Activated T-helper 1 cell treated with Interleukin-2 at 50 U/mL for 16 hours (primary cell): ENCODE results near the gene POC1B.

Experiments
- DNase-seq: peaks from one replicate; pipeline ENCODE4 v3.0.0-alpha.2; 2020; ENCODE audit warnings: low read depth

The POC1B gene

DNA sequence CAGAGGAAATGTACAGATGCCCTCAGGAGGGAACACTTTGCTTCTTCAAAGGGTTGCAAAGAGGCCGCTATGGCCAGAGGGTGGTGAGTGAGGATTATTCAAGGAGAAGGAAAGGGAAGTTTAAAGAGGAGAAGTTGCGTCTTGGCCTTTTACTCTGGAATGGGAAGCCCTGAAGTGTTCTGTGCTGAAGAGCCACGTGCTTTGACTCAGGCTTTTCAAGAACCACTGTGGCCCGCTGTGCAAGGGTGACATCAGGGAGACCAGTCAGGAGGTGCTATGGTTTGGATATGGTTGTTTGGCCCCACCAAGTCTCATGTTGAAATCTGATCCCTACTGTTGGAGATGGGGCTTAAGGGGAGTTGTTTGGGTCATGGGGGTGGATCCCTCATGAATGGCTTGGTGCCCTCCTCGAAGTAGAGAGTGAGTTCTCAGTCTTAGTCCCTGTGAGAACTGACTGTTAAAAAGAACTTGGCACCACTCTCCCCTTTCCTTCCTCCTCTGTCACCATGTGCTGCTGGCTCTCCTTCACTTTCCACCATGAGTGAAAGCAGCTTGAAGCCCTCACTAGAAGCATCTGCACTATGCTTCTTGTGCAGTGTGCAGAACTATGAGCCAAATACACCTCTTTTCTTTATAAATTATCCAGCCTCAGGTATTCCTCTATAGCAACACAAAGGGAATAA lies 107.5 kb downstream of the POC1B start:
- DNase-seq, result no peak

DNA sequence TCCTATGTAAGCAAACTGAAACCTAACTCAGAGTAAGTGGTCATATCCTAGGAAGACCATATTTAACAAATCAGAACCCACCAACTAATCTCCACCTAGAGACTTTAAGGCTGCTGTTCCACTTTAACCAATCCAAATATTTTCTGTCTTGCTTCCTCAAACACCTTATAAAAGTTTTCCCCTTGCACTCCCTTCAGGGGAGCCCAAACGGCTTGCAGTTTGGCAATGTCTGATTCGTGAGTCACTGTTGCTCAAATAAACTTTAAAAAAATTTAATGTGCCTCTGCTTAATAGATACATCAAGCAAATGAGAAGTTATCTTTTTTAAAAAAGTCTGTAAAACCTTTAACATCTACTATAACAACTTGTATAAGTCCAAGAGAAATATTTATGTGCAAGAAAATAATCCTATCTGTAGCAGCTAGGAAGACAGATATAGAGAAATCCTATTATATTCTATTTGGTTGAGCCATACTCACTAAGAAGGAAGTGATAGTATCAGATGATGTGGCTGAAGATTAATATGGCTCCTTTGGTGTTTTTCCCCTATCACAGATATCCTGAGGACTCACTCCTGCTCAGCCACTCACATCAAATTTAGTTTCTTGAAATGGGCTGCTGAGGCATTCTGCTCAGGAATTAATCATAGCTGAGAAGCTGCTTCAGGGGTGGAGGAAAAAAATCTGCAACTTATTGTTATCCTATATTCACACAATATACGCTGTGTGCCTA lies 108.4 kb downstream of the POC1B start:
- DNase-seq, result no peak

DNA sequence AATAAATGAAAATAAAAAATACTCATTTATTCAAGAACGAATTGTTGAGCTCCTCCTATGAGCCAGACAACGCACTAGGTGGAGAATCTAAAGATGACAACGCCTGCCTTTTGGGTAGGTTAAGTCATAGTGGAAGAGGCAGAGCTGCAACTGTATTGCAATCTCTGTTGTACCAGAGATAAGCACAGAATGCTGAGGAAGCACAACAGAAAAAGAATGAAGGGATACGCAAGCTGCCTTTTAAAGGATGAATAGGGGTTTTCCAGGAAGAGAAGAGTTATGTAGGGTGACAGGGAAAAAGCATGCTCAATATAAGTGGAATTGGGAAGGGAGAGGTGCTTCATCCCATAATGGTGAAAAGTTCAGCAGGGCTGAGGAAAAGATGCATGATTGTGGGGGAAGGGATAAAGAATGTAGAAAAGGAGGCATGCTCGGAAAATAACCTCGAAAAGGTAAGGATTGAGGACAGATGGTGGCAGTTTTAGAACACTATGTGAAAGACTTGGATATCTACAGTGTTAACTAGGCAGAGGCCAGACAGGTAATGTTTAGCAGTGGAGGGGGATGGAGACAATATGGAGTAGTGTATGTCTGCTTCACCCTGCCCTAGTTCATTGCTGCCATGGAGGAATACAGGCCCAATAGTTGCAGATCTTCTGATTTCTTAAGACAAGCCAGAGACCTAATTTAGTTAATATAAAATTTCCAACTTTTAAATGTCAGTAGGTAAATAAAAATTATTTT lies 109.6 kb downstream of the POC1B start:
- no peak for DNase-seq

DNA sequence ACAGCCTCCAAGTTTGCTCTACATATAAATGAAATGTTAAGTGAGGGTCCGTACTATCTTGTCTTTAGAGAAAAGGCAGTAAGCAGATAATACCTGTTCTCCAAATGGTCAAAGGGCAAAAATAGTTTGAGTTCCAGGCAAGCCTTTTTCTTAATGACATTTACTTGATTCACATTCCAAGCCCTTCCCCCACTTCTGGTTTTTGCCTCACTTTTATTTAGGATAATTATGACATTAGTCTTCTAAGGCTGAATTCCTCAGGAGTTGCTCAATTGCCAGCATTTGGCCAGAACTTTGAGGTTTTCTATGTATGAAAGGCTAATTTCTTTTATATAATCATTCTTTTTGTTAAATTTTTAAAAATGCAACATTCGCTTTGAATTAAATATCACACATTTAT lies 111.0 kb downstream of the POC1B start:
- no peak for DNase-seq

DNA sequence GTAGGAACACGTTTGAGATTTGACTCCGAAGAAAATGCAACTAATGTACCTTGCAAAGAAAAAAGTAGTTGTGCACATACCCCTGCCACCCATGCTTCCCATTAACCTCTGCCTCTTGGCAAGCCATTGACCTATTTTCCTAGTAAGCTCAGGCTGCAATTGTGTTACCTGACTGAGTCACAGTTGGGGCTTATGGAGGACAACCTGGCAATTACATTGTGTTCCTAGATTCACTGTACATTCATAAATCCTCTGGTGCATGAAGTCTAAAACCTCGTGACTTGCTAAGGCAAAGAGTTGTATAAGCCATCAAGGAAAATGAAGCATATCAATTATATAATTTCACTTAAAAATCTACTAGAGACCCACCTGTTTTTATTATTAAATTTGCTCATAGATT lies 111.5 kb downstream of the POC1B start:
- DNase-seq, result no peak

DNA sequence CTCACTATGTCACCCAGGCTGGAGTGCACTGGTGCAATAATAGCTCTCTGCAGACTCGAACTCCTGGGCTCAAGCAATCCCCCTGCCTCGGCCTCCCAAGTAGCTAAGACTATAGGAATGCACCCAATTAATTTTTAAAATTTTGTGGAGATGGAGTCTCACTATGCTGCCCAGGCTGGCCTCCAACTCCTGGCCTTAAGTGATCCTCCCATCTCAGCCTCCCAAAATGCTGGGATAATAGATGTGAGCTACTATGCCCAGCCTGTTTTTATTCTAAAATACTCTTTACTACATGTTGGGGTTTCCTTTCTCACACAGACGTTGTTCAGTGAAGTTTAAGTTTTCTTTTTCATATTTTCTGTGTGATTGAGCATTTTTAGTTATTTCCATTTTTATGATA lies 112.6 kb downstream of the POC1B start:
- DNase-seq, result no peak

DNA sequence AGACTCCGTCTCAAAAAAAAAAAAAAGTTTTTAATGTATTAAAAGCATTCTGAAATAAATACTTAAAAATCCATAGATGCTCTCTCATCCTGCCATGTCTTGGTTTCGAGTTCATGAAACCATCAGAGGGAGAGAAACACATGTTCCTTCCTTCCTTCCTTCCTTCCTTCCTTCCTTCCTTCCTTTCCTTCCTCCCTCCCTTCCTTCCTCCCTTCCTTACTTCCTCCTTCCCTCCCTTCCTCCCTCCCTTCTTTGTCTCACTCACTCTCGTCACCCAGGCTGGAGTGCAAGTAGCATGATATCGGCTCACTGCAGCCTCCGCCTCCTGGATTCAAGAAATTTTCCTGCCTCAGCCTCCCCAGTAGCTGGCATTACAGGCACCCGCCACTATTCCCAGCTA lies 113.2 kb downstream of the POC1B start:
- no peak for DNase-seq

DNA sequence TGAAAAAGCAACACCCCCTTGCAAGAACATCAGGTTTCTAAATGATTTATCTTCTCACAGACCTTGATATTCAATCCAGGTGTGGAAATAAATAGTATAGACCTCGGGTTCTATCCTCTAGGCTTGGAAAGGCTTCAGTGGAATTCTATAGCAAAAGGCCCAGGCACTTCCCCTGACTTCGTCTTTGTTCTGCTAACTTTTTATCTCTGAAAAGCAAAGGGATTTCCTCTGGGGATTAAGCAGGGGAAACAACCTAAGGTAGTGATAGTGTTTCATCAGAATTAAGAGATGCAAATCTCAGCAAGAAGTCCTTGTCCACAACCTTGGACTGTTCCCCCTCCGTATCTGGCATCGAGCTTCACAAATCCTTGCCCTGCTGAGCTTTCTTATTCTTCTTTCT lies 114.0 kb downstream of the POC1B start:
- DNase-seq, result no peak

DNA sequence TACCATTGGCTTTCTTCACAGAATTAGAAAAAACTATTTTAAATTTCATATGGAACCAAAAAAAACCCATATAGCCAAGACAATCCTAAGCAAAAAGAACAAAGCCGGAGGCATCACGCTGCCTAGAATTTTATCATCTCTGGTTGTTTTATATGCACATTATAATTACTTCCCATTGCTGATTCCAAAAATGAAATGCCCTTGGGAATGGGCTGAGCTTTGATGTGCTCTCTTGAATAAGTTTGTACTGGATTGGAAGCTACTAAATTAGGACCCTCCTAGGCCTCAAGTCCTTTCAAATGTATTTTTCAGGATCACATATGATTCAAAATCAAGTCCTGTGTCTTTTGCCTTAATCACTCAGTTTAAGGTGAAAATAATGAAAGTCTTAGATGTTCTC lies 114.6 kb downstream of the POC1B start:
- no peak for DNase-seq

DNA sequence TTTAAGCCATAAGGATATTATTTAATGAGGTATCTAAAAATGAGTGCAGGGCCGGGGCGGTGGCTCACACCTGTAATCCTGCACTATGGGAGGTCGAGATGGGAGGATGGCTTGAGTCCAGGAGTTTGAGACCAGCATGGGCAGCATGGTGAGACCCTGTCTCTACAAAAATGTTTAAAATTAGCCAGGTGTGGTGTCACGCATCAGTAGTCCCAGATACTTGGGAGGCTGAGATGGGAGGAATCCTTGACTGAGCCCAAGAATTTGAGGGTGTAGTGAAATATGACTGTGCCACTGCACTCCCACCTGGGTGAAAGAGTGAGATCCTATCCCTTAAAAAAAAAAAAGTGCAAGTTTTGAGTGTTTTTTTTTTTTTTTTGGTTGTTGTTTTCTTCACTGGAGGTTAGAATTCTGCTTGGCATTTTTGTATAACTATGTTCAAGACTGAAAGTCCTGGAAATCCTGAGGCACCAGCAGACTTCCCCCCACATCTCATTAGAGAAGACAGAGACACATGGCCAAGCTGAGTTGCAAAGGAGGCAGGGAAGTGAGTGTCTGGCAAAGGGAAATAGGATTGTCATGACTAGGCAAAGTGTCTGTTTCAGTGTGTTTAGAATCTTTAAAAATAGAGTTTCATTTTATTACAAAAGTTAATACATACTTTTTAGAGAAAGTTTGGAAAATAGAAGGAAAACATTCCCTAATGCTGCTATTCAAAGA lies 120.1 kb downstream of the POC1B start:
- DNase-seq, result no peak

DNA sequence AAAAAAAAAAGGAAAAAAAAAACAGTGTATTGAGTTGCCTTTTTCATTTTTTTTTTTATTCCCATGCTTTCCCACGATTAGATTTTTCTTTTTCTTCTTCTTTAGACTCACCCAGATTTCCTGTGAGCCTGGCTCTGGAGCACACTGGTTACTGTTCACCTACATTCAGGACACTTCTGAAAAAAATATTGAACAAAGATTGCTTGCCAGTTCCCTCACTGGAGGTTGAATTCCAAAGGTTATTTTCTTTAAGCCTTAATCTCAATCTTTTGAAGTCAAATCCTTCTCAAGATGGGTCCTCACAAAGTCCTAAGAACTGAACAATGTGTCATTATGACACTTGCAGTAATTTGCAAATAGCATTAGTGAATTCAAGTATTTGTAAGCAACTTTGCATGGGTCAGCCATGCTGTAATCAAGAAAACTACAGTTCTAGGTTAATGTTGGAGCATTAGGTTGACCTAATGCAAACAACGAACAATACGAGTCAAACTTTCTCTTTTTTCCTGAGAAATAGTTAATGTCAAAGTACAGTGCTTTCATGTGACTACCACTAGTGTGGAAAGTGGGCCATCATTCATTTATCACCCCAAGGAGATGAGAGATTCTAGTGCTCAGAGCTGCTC lies 124.3 kb downstream of the POC1B start:
- no peak for DNase-seq

DNA sequence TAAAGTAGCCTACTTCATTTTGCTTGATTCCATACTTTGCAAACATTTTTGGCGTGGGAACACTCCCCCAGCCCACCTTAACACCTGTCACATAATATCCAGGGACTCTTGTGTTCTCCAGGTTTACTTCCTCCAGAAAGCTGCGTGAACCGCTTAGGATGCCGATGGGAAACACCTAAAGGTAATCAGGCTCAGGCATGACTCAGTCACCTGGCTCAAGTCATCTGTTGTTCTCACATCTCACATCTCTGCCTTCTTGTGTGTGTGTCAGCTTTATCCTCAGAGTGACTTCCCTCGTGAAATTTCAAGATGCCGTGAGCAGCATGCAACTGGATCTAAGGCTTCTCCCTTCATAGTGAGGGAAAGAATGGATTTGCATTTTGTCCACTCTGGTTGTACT lies 125.4 kb downstream of the POC1B start:
- no peak for DNase-seq

DNA sequence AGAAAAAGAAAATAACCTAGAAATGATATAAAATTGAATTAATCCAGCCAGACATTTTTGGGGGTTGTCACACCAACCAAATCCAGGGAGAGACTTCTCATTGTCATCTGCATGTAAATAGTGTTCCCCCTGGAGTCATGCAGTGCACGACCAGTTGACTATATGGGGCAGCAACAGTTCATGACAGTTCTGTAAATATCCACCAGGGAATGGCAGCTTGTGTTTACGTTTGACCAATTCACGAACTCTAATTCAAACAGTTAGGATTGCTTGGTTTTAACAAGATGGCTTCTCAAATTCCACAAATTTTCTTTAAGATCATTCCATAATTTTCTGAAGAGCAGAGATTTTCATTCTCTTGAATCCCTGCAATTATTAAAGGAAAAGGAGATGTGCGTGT lies 130.1 kb downstream of the POC1B start:
- DNase-seq, result no peak

DNA sequence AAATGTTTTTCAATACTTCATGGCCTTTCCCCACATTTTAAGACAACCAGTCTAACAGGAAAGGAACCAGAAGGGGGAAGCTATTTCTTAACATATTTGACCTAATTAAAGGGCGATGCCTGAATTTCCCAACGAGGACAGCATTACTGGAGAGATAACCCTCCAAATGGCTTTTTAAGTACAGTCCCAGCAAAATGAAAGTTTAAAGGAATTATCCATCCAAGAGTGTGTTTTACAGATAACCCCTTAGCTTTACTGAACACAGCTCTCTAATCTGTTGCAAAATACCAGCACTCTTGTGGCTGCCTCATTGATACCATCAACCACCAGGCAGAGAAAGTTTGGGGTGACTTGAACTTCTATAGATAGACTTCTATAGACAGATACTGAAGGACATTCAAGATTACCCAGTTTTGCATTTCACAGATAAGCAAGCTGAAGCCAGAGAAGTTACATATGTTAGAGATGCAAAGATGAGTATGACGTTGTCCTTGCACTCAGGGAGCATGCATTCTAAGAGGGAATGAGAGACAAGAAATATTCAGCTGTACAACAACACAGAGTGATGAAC lies 132.2 kb downstream of the POC1B start:
- no peak for DNase-seq

DNA sequence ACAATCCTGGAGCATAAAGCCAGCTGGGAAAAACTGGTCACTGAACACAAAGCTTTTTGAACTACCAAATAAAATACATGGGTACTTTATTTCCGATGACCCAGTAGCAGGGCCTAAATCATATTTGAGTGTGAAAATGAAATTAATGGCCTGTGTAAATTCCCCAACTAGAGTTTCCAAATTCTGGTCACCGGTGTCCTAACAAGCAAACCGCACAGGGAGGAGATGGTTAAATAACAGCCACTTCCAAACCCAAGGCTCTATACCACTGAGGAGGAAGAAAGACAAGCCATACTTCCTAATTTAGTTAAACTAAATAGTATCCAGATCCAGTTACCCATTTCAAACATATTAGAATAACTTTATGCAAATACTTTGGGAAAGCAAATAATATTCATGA lies 133.5 kb downstream of the POC1B start:
- DNase-seq, result no peak

DNA sequence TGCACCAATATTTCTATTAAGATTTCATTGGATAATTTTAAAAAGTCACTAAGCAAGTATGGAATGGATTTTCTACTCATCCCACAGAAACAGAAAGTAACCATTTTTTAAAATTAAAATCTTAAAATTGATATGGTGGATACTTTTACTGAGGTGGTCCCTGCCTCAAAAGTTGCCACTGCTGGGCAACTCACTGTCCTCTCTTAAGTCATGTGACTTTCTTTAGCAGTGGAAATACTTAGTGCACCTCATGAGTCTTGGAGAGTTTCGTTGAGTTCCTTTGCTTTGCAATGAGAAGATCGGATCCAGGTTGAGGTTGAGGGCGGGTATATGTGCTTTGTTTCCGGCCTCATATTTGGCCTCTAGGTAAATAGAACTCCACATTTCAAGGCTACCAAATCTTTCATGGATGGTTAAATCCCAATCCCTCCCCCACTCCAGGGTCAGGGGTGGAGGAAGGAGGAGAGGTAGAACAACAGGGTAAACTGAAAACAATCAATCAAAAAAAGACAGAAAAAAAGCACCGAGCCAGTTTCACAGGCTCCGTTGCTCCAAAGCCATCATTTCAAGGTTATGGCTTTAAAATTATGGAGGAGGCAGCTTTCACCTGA lies 134.0 kb downstream of the POC1B start:
- DNase-seq, result no peak

DNA sequence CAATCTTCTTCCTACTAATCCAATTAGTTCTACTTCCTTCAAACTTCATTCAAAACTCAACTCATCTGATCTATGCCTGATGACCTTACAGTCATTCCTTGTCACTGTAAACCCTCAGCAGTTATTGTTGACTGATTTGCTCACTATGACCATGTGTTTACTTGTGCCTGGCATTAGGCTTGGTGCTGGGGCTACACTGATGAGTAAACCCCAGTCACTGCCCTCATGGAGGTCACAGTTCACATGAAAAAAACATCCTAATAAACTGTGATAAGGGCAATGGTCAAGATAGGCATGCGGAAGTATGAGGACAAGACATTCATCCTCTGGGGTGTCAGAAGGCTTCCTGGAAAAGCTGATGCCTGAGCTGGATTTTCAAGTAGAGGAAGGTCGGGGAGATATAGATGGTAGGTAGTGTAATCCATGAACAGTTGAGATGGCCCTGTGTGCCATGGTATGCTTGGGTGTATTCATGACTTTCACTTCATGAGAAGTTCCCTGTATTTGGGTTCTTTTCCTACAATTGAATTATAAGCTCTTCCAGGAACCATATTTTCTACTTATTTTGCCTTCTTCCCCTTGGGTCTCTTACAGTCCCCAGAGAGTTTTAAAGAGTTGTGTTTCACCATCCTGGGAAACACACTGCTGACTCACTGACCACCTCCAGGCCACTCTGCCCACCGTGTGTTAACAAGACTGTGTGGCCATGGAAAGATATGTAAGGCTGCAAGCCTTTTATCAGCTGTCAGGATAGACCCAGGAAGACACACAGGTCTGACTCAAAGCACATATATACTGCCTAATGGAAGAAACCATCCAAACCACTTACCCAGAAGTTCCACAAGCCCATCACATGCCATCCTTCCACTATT lies 134.8 kb downstream of the POC1B start:
- DNase-seq, result no peak

DNA sequence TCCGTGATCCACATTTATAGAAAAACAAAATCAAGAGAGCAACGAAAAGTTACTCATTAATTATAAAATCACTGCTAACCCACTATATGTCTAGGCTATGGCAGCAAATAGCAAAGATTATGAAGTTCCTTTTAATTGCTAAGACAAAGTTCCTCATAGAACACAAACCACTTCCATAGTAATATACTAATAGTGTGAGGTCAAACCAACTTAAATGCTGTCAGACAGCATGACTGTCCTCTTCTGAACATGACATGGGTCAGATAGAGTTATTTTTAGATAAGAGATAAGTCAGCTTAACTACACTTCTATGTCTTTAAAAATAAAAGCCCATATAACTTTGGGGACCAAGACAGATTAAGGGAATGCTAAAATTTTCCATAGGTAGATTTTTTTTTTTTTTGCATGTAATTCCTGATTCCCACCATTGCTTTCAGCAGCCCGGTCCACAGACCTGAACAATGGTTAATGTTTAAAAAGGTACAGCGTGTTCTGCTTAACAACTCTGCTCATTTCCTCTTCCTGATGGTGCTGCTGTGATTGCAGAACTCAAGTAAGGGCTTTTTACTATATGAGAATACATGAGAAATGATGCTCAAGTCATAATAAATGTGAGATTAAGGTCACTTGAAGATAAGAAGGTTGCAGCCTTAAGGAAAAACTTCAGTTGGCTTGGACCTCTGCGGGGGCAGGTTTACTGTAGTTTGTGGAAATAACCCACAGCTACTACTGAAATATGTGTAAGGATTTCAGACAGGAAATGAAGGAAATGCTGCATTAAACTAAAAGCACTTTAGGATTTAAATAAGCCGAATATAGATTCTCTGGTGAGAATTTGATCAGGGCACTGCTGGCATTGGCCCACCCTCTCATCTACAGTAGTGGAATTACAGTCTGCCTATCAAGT lies 135.8 kb downstream of the POC1B start:
- no peak for DNase-seq

DNA sequence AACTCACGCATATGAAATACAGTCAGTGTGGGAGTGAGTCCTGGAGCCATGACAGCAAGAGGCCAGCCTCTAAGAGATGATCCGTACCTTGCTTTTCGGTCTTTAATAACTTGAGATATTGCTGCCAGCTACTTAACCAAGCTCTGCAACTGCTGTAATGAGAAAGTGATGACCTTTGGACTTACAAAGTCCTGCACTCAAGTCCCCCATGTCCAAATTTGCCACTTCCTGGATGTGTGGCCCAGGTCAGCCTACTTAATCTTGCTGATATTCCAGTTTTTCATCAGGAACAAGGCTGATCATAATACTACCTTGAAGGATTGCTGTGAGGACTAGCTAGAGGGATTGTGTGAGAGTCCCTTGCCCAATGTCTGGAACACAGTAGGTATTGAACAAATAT lies 139.7 kb downstream of the POC1B start:
- DNase-seq, result no peak
